RWPE2 (cell line): ENCODE measurements around the gene WDFY2.

Source experiments
- ATAC-seq: fragments of 200-7000 bp; cut with Tn5 transposase; 3 replicates; pipeline ENCODE4 v1.9.1; 2021; ENCODE audit warnings: low read depth
- DNase-seq: peaks from one replicate; pipeline ENCODE4 v3.0.0-alpha.2; 2020; ENCODE audit warnings: low spot score
- H3K27ac ChIP-seq: fragments of 450-650 bp; 2 replicates; pipeline ENCODE4 v1.5.1; 2017; ENCODE audit warnings: mild to moderate bottlenecking; ENCODE audit not compliant: poor library complexity, severe bottlenecking
- H3K27me3 ChIP-seq: fragments of 250-450 bp; sonication (Bioruptor Pico); 2 replicates; pipeline ENCODE4 v1.5.1; 2021; ENCODE audit warnings: mild to moderate bottlenecking, moderate library complexity; ENCODE audit not compliant: insufficient read depth, poor library complexity, severe bottlenecking
- H3K36me3 ChIP-seq: fragments of 250-450 bp; sonication (Bioruptor Pico); 2 replicates; pipeline ENCODE4 v1.5.1; 2020; ENCODE audit warnings: low read depth, mild to moderate bottlenecking, moderate library complexity
- H3K4me1 ChIP-seq: fragments of 250-450 bp; sonication (Bioruptor Pico); 2 replicates; pipeline ENCODE4 v1.5.1; 2021; ENCODE audit warnings: mild to moderate bottlenecking, moderate library complexity; ENCODE audit not compliant: insufficient read depth, poor library complexity, severe bottlenecking
- H3K4me3 ChIP-seq: fragments of 250-450 bp; sonication (Bioruptor Pico); 2 replicates; pipeline ENCODE4 v1.5.1; 2021; ENCODE audit warnings: mild to moderate bottlenecking, moderate library complexity; ENCODE audit not compliant: severe bottlenecking
- H3K9me3 ChIP-seq: fragments of 250-450 bp; sonication (Bioruptor Pico); 2 replicates; pipeline ENCODE4 v1.5.1; 2021; ENCODE audit warnings: mild to moderate bottlenecking, moderate library complexity; ENCODE audit not compliant: severe bottlenecking
- TF ChIP-seq, protein P1 (sequence below): fragments of 450-650 bp; IDR thresholded peaks from one replicate; pipeline ENCODE4 v1.5.1; 2017; ENCODE audit warnings: mild to moderate bottlenecking, moderate library complexity; ENCODE audit not compliant: poor library complexity, severe bottlenecking

Gene WDFY2

DNA sequence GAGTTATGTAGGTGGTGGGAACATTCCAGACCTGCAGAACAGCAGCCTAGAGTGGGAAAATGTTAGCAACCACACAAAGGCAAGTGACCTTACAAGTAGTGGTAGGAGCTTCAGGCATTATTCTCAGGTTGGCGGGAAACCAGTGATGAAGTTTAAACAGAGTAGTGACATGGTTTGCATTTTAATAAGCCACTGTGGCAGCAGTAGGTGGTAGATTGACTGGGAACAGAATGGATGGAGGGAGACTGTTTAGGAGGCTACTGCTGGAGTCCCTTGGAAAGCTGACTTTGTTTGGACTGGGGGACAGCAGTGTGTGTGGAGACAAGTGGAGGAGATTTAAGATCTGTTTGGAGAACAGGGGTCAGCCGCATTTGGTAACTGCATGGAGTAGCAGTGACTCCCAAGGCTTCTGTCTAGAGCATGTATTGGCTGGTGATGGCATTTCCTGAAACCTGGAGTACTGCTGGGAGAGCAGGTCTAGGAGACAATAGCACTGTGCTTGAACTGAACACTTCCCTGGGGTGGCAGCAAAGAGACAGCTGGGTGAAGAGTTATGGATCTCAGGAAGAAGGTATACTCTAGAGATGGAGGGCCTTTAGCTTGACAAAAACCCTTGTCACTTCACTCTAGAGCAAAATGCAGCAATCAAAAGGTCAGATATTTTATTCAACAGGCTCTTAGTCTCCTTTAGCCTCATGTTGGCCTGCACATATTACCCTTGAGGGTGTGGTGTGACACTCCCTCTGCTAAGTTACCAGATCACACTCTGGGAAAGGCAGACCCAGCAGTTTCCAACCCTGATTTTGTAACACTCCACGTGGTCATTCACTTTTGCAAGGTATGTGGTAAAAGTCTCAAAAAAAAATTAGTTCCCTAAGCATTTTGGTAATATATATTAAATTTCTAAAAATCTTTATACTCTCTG lies 149.4 kb downstream of the WDFY2 start:
- peak; percentile 66 for ATAC-seq
- peak overlapping the region; percentile 16 for H3K27ac ChIP-seq
- no peaks in the 10 kb centered on the region for H3K27me3 ChIP-seq
- no peak for DNase-seq
- TF ChIP-seq, protein P1, sequence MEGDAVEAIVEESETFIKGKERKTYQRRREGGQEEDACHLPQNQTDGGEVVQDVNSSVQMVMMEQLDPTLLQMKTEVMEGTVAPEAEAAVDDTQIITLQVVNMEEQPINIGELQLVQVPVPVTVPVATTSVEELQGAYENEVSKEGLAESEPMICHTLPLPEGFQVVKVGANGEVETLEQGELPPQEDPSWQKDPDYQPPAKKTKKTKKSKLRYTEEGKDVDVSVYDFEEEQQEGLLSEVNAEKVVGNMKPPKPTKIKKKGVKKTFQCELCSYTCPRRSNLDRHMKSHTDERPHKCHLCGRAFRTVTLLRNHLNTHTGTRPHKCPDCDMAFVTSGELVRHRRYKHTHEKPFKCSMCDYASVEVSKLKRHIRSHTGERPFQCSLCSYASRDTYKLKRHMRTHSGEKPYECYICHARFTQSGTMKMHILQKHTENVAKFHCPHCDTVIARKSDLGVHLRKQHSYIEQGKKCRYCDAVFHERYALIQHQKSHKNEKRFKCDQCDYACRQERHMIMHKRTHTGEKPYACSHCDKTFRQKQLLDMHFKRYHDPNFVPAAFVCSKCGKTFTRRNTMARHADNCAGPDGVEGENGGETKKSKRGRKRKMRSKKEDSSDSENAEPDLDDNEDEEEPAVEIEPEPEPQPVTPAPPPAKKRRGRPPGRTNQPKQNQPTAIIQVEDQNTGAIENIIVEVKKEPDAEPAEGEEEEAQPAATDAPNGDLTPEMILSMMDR, result no peak
- H3K4me3 ChIP-seq, result no peak overlapping the region
- peaks cover 24% of the 10 kb centered on the region for H3K4me1 ChIP-seq
- H3K36me3 ChIP-seq, result peaks cover 66% of the 10 kb centered on the region
- no peaks in the 10 kb centered on the region for H3K9me3 ChIP-seq

DNA sequence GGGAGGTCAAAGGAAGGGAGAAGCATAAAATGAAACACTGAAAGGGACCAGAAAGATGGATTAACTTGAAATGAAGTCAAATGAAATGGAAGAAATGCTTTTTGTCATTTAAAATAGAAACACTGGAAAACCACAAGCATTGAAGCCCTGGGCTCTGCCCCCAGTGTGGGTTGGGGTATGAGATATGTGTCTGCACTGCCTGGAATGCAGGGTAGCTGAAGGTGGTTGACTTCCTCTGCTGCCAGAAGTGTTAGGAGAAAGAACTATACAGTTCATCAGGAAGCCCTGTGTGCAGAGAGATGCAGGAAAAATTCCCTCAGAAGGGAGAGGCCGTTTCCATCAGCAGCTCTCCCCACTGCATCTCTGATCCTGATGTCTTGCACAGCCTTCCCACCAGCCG lies 150.5 kb downstream of the WDFY2 start:
- Histone ChIP-seq H3K27me3 (no peaks in the 10 kb centered on the region), H3K27ac (no peak overlapping the region), H3K4me3 (no peak overlapping the region), H3K36me3 (peaks cover 74% of the 10 kb centered on the region), H3K9me3 (no peaks in the 10 kb centered on the region), H3K4me1 (peaks cover 12% of the 10 kb centered on the region)
- ATAC-seq, result no peak
- no peak for DNase-seq
- TF ChIP-seq, protein P1, result no peak

- ATAC-seq (no peak), DNase-seq (no peak)
- Histone ChIP-seq H3K36me3 (peaks cover 78% of the 10 kb centered on the region), H3K27me3 (no peaks in the 10 kb centered on the region), H3K4me1 (peaks cover 4% of the 10 kb centered on the region), H3K4me3 (no peak overlapping the region), H3K9me3 (no peaks in the 10 kb centered on the region), H3K27ac (no peak overlapping the region)
- TF ChIP-seq, protein P1, result no peak
These were observed 153.3 kb downstream of the WDFY2 start for GRCh38 chr13:51737609-51738008.

DNA sequence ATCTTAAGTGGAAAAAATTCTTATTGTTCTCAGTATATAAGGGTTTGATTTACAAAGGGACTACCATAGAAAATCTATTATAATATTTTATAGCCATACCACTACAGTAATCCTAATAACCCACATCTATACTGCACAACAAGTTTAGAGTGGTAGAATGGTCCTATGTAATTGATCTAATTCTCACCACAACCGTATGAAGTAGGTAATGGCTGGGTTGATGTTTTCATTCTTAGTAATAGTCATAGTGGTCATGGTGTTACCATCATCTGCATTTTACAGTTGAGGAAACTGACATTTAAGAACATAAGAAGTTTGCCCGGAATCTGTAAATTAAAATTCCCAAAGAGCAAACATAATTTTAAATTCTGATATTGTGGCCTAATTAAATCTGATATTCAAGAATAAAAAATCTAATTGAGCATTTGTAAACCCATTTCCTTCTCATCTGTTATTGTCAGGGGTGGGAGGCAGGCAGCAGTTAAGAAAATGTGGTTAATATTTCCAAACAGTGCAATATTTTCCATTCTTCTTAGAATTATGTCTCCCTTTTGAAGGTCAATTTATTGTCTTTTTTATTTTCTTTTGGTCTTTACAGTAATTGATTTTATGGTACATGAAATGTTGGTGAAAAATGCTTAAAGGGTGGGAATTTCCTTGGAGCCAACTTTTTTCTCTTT lies 154.1 kb downstream of the WDFY2 start:
- no peak for ATAC-seq
- Histone ChIP-seq H3K4me3 (no peak overlapping the region), H3K36me3 (peaks cover 76% of the 10 kb centered on the region), H3K27me3 (no peaks in the 10 kb centered on the region), H3K4me1 (peaks cover under 1% of the 10 kb centered on the region), H3K9me3 (no peaks in the 10 kb centered on the region), H3K27ac (no peak overlapping the region)
- TF ChIP-seq, protein P1, result no peak
- no peak for DNase-seq
